ENCODE data around the gene TERT.
"Not testable (repeated sequence)": the region's sequence is repeated elsewhere in the genome, so short reads cannot be mapped to it uniquely, and the experiment has no call there.

The TERT gene

DNA sequence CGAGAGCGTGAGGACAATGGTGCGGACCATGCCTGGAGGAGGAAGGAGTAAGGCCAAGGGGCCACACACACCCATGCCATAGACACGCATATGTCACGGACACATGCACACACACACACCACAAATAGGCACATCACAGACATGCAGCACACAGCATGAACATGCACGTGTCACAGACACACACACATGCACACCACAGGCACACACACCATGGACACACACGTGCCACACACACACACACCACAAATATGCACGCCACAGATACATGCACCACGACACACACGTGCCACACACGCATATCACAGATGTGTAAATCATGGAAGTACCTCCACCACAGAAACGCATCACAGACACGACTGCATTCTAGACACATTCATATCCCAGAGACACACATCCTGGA, 16.7 kb downstream of the TERT start:
- peaks cover 0 to 10% of the 10 kb centered on the region in 2 donors for H3K36me3 Mint-ChIP-seq
- no peak for ATAC-seq (replicated peaks)
- H3K4me3 Mint-ChIP-seq: no peak overlapping the region
- no peak for DNase-seq
- no peaks in the 10 kb centered on the region for H3K4me1 Mint-ChIP-seq
- H3K9me3 Mint-ChIP-seq: peaks cover 5 to 6% of the 10 kb centered on the region in 2 donors
- no peaks in the 10 kb centered on the region for H3K27me3 Mint-ChIP-seq
- H3K27ac Mint-ChIP-seq: no peak overlapping the region

DNA sequence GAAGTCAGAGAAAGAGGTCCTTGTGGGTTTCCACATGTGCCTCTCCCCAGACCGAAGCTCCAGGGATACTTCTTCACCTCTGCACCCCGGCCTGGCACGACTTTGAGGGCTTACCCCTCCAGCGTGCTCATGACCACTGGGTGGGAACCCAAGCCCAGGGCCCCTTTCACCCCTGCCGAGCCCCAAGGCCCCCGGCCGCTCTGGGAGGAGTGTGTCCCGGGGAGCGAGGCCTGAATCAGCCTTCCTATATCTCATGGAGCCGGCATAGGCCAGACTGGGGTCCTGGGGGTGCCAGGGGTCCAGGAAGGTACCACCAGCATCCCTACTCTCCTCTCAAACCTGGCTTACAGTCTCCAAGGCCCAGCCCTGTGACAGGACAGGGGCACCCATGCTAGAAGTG, 17.1 kb downstream of the TERT start:
- Mint-ChIP-seq H3K4me3 (no peak overlapping the region), H3K36me3 (peaks cover 0 to 10% of the 10 kb centered on the region in 2 donors), H3K27me3 (no peaks in the 10 kb centered on the region), H3K27ac (no peak overlapping the region), H3K4me1 (no peaks in the 10 kb centered on the region), H3K9me3 (peaks cover 5 to 6% of the 10 kb centered on the region in 2 donors)
- DNase-seq (no peak), ATAC-seq (replicated peaks) (no peak)

DNA sequence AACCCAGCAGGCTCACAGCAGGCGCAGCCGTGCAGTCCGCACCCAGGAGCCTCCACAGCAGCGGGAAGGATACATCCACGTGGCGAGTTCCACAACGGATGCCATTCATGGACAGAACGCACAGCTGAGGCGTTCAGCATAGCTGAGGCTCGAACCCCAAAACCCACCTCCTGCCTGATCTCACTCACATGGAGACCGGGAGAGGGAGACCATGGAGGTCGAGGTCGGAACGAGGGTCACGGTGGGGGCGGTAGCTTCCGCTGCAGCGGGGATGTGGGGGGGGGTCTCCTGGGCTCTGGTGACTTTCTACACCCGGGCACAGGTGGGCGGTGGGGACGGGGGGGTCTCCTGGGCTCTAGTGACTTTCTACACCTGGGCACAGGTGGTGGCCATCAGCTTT, 17.5 kb downstream of the TERT start:
- H3K27me3 Mint-ChIP-seq: no peaks in the 10 kb centered on the region
- no peaks in the 10 kb centered on the region for H3K4me1 Mint-ChIP-seq
- DNase-seq: no peak
- no peak overlapping the region for H3K27ac Mint-ChIP-seq
- no peak overlapping the region for H3K4me3 Mint-ChIP-seq
- no peak for ATAC-seq (replicated peaks)
- H3K9me3 Mint-ChIP-seq: peaks cover 5 to 6% of the 10 kb centered on the region in 2 donors
- peaks cover 0 to 10% of the 10 kb centered on the region in 2 donors for H3K36me3 Mint-ChIP-seq

DNA sequence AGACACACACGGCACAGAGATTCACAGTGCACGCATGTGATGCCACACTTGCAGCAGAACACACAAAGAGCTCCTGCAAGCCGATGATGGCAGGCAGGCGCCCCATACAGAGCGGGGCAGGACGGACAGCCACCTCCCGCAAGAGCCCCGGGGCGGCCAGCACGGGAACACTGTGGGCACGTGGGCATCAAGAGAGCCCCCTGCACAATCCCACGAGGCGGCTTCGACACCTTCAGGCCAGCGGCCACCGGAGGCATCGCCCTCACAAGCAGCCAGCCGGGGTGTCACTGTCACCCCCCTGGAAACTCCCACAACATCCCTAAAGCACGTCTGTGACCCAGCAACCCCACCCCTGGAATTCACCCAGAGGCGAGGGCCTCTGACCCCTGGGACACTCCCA, 17.9 kb downstream of the TERT start:
- DNase-seq (no peak), ATAC-seq (replicated peaks) (no peak)
- Mint-ChIP-seq H3K9me3 (peaks cover 5 to 6% of the 10 kb centered on the region in 2 donors), H3K27ac (no peak overlapping the region), H3K27me3 (no peaks in the 10 kb centered on the region), H3K4me3 (no peak overlapping the region), H3K4me1 (no peaks in the 10 kb centered on the region), H3K36me3 (peaks cover 0 to 10% of the 10 kb centered on the region in 2 donors)

DNA sequence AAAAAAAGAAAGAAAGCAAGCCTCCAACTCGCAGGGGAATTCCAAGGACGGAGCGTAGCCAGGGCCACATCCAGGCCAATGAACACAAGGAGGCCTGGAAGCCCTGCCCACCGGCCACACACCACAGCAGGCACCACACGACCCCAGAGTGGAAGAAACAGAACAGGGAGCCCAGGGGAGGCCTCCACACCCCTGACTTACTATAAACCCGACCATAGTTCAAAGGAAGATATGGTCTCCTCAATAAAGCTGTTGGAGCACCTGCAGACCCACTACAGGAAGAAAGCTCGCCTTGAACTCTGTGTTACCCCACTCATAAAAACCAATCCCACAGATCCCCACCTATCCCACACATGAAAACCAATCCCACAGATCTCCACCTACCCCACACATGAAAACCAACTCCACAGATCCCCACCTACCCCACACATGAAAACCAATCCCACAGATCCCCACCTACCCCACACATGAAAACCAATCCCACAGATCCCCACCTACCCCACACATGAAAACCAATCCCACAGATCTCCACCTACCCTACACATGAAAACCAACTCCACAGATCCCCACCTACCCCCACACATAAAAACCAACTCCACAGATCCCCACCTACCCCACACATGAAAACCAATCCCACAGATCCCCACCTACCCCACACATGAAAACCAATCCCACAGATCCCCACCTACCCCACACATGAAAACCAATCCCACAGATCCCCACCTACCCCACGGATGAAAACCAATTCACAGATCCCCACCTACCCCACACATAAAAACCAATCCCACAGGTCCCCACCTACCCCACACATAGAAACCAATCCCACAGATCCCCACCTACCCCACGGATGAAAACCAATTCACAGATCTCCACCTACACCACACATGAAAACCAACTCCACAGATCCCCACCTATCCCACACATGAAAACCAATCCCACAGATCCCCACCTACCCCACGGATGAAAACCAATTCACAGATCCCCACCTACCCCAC, 19.2 kb downstream of the TERT start:
- not testable (repeated sequence) for ATAC-seq (replicated peaks); H3K9me3 Mint-ChIP-seq; H3K4me3 Mint-ChIP-seq; H3K4me1 Mint-ChIP-seq; DNase-seq; H3K27me3 Mint-ChIP-seq; H3K27ac Mint-ChIP-seq
- peaks cover 2 to 10% of the 10 kb centered on the region in 2 donors for H3K36me3 Mint-ChIP-seq

DNA sequence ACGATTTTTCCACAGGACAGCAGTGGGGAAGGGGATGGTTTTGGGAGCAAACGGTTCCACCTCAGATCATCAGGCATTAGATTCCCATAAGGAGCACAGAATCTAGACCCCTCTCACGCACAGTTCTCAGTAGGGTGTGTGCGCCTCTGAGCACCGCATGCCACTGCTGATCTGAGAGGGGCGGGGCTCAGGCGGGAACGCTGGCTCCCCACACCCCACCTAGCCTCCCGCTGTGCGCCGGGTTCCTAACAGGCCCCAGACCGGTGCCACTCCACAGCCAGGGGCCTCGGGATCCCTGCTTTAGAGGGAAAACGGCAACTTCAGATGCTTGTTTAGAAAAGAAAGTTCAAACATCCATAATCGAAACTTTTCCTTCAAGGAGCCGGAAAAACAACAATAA, 20.4 kb downstream of the TERT start:
- Mint-ChIP-seq H3K4me3 (no peak overlapping the region), H3K27me3 (no peaks in the 10 kb centered on the region), H3K27ac (no peak overlapping the region), H3K4me1 (no peaks in the 10 kb centered on the region), H3K9me3 (peaks cover 5 to 8% of the 10 kb centered on the region in 2 donors), H3K36me3 (peaks cover 2 to 13% of the 10 kb centered on the region in 2 donors)
- ATAC-seq (replicated peaks): no peak
- no peak for DNase-seq

DNA sequence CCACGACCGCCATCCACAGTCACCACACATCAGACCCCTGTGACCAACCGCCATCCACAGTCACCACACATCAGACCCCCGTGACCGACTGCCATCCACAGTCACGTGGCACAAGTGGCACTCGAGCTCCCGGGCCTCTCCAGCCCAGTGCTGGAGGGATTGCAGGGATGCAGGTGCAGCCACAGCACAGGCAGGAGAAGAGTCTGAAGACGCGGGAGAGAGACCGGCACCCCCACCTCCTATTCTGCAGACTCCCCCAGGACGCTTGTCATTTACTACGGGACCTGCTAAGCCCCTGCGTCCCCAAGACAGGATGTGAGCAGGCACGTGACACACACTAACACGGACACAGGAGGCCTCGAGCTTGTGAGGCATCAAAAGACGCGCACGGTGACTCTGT, 21.1 kb downstream of the TERT start:
- Mint-ChIP-seq H3K27ac (no peak overlapping the region), H3K4me3 (no peak overlapping the region), H3K9me3 (peaks cover 5 to 6% of the 10 kb centered on the region in 2 donors), H3K27me3 (no peaks in the 10 kb centered on the region), H3K36me3 (peaks cover 2 to 11% of the 10 kb centered on the region in 2 donors), H3K4me1 (no peaks in the 10 kb centered on the region)
- ATAC-seq (replicated peaks) (no peak), DNase-seq (no peak)

DNA sequence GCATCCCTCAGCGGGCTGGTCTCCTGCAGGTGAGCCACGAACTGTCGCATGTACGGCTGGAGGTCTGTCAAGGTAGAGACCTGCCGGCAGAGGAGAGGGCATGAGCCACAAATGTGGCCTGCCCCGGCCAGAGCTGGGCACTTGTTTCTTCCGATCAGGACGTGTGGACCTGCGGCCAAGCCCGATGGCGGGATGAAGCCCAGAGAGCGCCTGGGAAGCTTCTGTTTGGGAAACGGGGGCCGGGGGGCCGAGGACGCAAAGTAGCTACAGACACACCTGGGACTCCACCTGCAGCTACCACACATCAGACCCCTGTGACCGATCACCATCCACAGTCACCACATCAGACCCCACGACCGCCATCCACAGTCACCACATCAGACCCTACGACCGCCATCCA, 22.7 kb downstream of the TERT start:
- Mint-ChIP-seq H3K4me1 (no peaks in the 10 kb centered on the region), H3K4me3 (no peak overlapping the region), H3K9me3 (peaks cover 0 to 5% of the 10 kb centered on the region in 2 donors), H3K27me3 (no peaks in the 10 kb centered on the region), H3K27ac (no peak overlapping the region), H3K36me3 (peaks cover 2 to 3% of the 10 kb centered on the region in 2 donors)
- DNase-seq (no peak), ATAC-seq (replicated peaks) (no peak)

DNA sequence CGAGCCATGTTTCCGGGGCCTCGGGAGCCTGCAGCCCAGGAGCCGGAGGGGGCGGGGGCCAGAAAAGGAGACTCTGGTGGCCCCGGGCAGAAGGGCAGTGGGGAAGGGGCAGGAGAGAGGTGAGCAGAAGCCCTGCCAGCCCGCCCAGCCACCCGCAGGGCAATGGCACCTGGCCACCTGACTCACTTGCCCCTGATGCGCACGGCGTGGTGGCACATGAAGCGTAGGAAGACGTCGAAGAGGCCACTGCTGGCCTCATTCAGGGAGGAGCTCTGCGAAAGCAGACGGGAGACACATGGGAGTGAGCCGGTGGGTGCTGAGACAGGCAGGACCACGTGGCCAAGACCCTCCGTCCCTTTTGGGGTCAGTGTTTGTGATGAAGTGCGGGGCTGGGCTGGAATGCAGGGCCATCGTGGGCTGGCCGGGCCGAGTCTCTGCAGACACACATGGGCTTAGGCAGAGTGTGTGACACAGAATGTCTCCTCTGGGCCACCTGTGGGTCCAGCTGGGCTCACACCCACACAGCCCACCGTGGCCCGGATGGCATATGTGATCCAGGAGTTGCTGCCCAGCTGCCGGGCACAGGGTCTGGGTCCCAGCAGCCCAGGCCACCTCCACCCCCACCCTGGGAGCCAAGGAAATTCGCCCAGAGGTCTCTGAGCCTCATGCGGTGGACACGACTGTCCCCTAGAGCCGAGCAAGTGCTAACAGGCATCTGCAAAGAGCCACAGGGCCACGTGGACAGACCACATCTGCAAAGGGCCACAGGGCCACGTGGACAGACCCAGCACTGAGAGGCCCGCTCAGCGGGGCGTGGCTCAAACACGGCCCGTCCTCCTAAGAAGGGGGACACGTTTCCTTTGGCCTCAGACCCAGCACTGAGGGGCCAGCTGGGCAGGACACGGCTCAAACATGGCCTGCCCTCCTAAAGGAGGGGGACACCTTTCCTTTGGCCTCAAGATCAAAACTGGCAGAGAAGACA, 23.6 kb downstream of the TERT start:
- no peaks in the 10 kb centered on the region for H3K4me1 Mint-ChIP-seq
- peaks cover 0 to 5% of the 10 kb centered on the region in 2 donors for H3K9me3 Mint-ChIP-seq
- no peak for DNase-seq
- no peak overlapping the region for H3K27ac Mint-ChIP-seq
- no peak overlapping the region for H3K4me3 Mint-ChIP-seq
- ATAC-seq (replicated peaks): no peak
- H3K36me3 Mint-ChIP-seq: peaks cover 2 to 3% of the 10 kb centered on the region in 2 donors
- H3K27me3 Mint-ChIP-seq: no peaks in the 10 kb centered on the region

DNA sequence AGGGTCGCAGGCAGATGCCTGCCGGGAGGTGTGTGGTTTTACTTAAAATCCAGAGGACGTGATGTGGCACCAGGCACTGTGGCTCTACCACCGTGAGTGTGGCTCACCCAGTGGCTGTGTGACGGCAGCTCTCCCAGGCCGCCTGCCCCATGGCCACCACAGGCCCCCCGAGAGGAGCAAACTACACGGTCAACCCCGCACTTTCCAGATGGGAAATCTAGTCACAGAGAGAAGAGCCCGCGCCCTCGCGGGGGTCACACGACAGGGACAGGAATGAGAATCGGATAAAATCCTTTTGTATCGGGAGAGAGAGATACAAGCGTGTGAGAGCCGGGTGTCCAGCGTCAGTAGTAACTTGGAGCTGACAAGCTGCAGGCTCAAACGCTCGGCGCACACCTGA, 24.4 kb downstream of the TERT start:
- Mint-ChIP-seq H3K4me1 (no peaks in the 10 kb centered on the region), H3K27ac (peak overlapping the region; percentile 16), H3K9me3 (peaks cover 0 to 4% of the 10 kb centered on the region in 2 donors), H3K27me3 (no peaks in the 10 kb centered on the region), H3K4me3 (no peak overlapping the region), H3K36me3 (peaks cover 2 to 3% of the 10 kb centered on the region in 2 donors)
- ATAC-seq (replicated peaks) (no peak), DNase-seq (no peak)

DNA sequence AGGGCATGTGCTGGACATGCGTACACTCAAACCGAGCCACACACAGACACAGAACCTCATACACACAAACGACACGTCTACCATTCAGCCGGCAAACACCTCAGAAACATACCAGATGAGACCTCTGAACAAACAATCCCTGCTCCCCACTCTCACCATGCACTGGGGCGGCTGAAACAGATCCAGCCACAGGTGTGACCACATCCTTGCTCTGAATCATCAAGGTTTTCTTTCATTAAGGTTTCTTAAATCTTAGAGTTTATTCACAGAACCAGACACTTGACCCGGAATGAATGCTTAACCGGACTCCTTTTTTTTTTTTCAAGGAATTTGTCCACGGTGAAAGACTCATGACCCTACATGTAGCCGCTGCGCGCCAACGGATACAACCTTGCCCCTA, 26.2 kb downstream of the TERT start:
- Mint-ChIP-seq H3K36me3 (peaks cover 4 to 10% of the 10 kb centered on the region in 2 donors), H3K4me3 (no peak overlapping the region), H3K4me1 (no peaks in the 10 kb centered on the region), H3K27me3 (no peaks in the 10 kb centered on the region), H3K9me3 (peaks cover 0 to 5% of the 10 kb centered on the region in 2 donors), H3K27ac (no peak overlapping the region)
- no peak for ATAC-seq (replicated peaks)
- DNase-seq: no peak

DNA sequence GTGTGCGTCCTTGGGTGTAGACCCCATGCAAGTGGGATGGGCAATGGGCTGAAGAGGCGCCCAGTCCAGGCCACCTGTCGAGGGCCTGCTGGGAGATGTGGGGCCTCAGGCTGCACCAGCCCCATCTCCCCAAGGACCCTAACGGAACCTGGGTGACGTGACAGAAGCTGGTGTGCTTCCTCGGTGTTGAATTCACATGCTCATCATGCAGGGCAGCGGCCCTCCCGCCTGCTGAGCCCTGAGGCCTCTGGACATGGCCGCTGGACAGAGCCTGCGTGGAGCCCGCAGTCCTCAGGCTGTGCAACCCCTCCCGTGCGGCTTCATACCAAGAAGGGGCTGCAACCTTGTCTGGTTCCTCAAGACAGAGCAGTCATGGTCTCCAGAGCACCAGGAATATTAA, 26.8 kb downstream of the TERT start:
- H3K4me3 Mint-ChIP-seq: no peak overlapping the region
- DNase-seq (no peak), ATAC-seq (replicated peaks) (no peak)
- H3K9me3 Mint-ChIP-seq: peaks cover 0 to 7% of the 10 kb centered on the region in 2 donors
- H3K36me3 Mint-ChIP-seq: peaks cover 4 to 12% of the 10 kb centered on the region in 2 donors
- H3K27me3 Mint-ChIP-seq: no peaks in the 10 kb centered on the region
- no peak overlapping the region for H3K27ac Mint-ChIP-seq
- no peaks in the 10 kb centered on the region for H3K4me1 Mint-ChIP-seq

DNA sequence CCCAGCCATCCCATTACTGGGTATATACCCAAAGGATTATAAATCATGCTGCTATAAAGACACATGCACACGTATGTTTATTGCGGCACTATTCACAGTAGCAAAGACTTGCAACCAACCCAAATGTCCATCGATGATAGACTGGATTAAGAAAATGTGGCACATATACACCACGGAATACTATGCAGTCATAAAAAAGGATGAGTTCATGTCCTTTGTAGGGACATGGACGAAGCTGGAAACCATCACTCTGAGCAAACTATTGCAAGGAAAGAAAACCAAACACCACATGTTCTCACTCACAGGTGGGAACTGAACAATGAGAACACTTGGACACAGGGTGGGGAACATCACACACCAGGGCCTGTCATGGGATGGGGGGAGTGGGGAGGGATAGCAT, 27.4 kb downstream of the TERT start:
- not testable (repeated sequence) for H3K4me3 Mint-ChIP-seq; H3K27ac Mint-ChIP-seq; H3K4me1 Mint-ChIP-seq; DNase-seq; H3K27me3 Mint-ChIP-seq; ATAC-seq (replicated peaks)
- H3K36me3 Mint-ChIP-seq: peaks cover 7 to 15% of the 10 kb centered on the region in 2 donors
- peaks cover 3 to 10% of the 10 kb centered on the region in 2 donors for H3K9me3 Mint-ChIP-seq

DNA sequence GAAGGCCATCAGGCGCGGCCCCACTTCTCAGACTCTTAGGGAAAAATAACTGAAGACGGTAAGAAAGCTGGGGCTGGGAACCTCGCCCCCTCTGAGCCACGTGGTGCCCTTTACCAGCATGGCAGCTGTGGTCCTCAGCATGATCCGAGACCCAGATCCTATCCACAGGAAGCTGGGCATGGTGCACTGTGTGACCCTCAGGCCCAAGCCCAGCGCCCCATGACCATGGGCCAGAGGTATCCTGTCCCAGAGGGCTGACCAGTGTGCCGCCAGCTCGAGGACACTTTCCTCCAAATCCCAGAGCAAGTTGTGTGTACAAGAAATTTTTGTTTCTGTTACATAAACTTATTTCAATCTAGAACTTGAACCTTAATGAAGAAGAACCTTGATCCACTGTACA, 28.1 kb downstream of the TERT start:
- H3K27me3 Mint-ChIP-seq: no peaks in the 10 kb centered on the region
- H3K4me3 Mint-ChIP-seq: no peak overlapping the region
- H3K4me1 Mint-ChIP-seq: no peaks in the 10 kb centered on the region
- peaks cover 13 to 22% of the 10 kb centered on the region in 2 donors for H3K36me3 Mint-ChIP-seq
- ATAC-seq (replicated peaks) (no peak), DNase-seq (no peak)
- no peak overlapping the region for H3K27ac Mint-ChIP-seq
- peaks cover 10 to 17% of the 10 kb centered on the region in 2 donors for H3K9me3 Mint-ChIP-seq

Data from stimulated activated naive B cell treated with anti-CD40 and anti-IgM and Interleukin-4, amounts not matched to agents 10 μg/mL and 1 μg/mL and 100 μg/mL, for 72 hours (primary cell).